Measurements from ENCODE around the gene KSR1.
"Not testable (repeated sequence)": the region's sequence is repeated elsewhere in the genome, so short reads cannot be mapped to it uniquely, and the experiment has no call there.

The KSR1 gene

DNA sequence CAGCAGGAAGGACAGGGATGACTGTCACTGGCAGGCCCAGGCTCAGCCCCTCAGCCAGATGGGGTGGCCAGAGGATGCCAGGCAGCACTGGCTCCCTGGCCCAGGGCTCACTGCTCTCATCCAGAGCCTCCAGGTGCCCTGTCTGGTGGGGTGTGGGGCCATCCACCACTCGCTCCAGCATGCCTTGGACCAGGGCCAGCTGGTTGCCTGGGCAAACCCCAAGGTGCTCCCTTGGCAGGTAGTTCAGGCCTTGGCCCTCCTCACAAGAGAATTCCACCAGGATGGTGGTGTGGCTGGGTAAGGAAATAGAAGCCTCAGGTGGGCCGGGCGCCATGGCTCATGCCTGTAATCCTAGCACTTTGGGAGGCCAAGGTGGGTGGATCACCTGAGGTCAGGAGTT is 204.2 kb downstream of the KSR1 start:
- no peak for DNase-seq (ENCODE audit: low read depth)

DNA sequence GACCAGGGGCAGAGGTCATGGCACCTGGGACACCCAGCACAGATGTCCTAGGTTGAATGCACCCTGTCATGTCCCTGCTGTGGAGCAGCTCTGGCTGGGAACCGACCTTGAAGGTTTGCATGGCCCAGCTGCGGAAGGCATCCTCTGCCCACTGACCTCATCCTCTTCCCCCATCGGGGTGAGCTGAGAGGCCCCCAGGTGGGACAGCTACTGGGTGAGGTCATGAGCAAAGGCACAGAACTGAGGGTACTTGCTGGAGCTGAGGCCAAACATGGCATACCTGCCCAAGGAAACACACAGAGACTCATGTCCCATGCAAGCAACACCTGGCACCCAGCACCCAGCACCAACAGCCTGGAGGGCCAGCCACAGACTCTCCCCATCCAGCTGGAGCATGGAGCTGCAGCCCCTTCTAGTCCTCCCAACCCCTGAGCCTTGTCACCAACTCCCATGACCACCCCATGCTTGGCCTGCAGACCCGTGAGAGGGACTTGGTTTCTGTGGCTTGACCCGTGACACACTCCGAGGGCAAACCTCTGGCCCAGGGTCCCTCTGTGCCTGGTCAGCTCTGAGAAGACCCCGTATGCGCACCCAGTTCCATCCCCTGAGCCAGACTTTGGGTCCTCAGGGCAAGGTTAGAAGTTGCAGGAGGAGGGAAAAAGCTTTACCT is 207.8 kb downstream of the KSR1 start:
- no peak for DNase-seq (ENCODE audit: low read depth)

GRCh38 chr17:27664606-27664965 is 208.3 kb downstream of the KSR1 start:
- DNase-seq (ENCODE audit: low read depth) = no peak

DNA sequence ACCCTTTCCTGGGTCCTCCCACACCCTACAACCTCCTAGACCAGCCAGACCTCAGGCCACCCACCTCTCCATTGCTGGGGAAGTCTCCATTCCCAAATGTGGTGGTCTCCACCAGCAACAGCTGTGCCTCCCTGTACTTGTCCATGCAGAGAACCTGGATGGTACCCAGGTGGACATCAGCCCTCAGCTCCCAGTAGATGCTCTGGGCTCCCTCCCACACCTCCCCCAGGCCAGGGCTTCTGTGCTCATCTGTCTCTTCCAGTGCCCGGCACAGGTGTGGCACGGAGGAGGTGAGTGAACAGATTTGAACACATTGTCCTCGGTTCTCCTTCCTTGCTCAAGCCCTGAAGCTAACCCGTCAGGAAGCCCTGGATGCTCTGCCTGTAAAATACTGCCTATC is 209.3 kb downstream of the KSR1 start:
- DNase-seq (ENCODE audit: low read depth) = no peak

- DNase-seq (ENCODE audit: low read depth) = not testable (repeated sequence)
These were observed 210.0 kb downstream of the KSR1 start for GRCh38 chr17:27666270-27666669.

- DNase-seq (ENCODE audit: low read depth) = no peak
These were observed 210.7 kb downstream of the KSR1 start for GRCh38 chr17:27666831-27667560.

- DNase-seq (ENCODE audit: low read depth) = no peak
These were observed 211.6 kb downstream of the KSR1 start for GRCh38 chr17:27667656-27668487.

DNA sequence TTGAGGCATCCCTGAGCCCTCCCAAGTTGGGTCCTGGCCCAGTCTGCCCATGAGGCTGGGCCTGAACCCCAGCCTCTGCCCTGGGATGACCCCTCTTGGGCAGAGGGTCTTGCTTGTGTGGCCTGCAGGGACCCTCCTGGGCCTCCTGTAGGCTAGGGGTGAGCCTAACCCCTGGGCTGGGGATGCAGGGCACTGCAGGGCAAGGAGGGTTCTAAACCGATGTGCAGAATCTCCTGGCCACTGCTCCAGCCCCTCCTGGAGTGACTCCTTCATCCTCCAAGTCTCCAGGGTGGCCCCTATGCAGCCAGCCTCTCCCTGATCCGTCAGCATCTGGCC is 212.2 kb downstream of the KSR1 start:
- DNase-seq (ENCODE audit: low read depth) = no peak

GRCh38 chr17:27669136-27669535 is 212.9 kb downstream of the KSR1 start:
- no peak for DNase-seq (ENCODE audit: low read depth)

DNA sequence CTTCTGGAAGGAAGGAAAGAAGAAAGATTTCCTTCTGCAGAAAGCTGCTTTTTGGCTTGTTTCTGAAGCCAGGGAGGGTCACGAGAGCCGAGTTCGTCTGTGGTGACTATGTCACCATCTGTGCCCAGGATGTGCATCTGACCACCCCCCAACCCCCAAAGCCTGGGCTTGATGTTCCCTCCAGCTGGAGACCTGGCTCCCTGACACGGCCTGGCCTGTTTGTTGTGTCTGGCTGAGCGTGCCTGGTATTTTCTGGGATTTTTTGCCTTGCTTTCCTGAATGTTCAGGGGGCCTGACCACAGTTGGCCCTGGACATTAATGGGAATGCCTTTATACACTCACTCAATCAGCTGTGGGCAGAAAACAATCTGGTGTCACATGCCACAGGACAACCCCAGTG is 213.6 kb downstream of the KSR1 start:
- DNase-seq (ENCODE audit: low read depth) = no peak

- no peak for DNase-seq (ENCODE audit: low read depth)
These were observed 214.7 kb downstream of the KSR1 start for GRCh38 chr17:27670791-27671590.

GRCh38 chr17:27671591-27671910 is 215.3 kb downstream of the KSR1 start:
- no peak for DNase-seq (ENCODE audit: low read depth)

DNA sequence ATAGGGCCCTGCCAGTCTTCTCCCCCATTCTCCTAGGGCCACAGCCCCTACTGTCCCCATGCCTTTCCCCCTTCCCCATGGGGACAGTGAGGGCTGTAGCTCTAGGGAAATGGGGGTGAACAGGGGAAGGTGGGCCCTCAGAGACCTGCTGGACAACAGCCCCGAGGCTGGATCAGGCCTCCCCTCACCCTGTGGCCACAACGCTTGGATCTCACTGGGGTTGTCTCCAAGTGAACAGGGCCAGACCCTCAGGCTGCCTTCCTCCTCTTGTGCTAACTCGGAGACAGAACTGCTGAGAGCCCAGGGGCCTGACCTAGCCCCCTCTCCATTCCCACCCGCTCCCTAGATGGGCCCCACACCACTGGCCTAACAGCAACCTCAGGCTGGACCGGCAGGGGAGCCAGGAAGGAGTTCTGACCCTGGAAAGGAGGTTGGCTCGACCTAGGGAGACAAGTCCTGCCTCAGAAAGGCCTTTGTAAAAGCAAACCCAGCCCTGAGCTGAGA is 215.8 kb downstream of the KSR1 start:
- DNase-seq (ENCODE audit: low read depth) = not testable (repeated sequence)

- no peak for DNase-seq (ENCODE audit: low read depth)
These were observed 218.1 kb downstream of the KSR1 start for GRCh38 chr17:27674335-27674734.
